Effector memory CD4-positive, alpha-beta T cell (primary cell): Measurements from ENCODE around the gene VAV1.
A peak's percentile ranks its signal among the peaks of the same experiment; 100 is the strongest.

ENCODE experiments used
- DNase-seq, 3 donors: peaks; one replicate each; pipeline ENCODE4 v3.0.0-alpha.2; 2020
- H3K27ac ChIP-seq: 2 replicates; pipeline ENCODE4 v1.7.0; 2013; ENCODE audit warnings: mild to moderate bottlenecking, low read length, moderate library complexity; ENCODE audit not compliant: insufficient read depth, poor library complexity, severe bottlenecking
- H3K27me3 ChIP-seq: replicated peaks from 2 replicates; pipeline ENCODE4 v1.7.0; 2013; ENCODE audit warnings: mild to moderate bottlenecking, low read length; ENCODE audit not compliant: insufficient read depth, control insufficient read depth, poor library complexity, severe bottlenecking
- H3K36me3 ChIP-seq: 2 replicates; pipeline ENCODE4 v1.7.0; 2013; ENCODE audit warnings: mild to moderate bottlenecking, low read length, moderate library complexity; ENCODE audit not compliant: control insufficient read depth, insufficient read depth
- H3K4me1 ChIP-seq: 2 replicates; pipeline ENCODE4 v1.7.0; 2013; ENCODE audit warnings: low read length, mild to moderate bottlenecking; ENCODE audit not compliant: control insufficient read depth, insufficient read depth, poor library complexity, severe bottlenecking
- H3K4me3 ChIP-seq: 2 replicates; pipeline ENCODE4 v1.7.0; 2013; ENCODE audit warnings: low read length, low read depth, mild to moderate bottlenecking; ENCODE audit not compliant: insufficient read depth, poor library complexity, severe bottlenecking
- H3K9me3 ChIP-seq: 2 replicates; pipeline ENCODE4 v1.7.0; 2013; ENCODE audit warnings: mild to moderate bottlenecking, low read length, moderate library complexity; ENCODE audit not compliant: control insufficient read depth

VAV1 gene

GRCh38 chr19:6813659-6814058 is 41.2 kb downstream of the VAV1 start:
- no peak overlapping the region for H3K4me3 ChIP-seq
- DNase-seq, result no peak
- peaks cover 20% of the 10 kb centered on the region for H3K4me1 ChIP-seq
- no peaks in the 10 kb centered on the region for H3K27me3 ChIP-seq
- peak overlapping the region; percentile 54 for H3K27ac ChIP-seq
- H3K36me3 ChIP-seq, result peaks cover 8% of the 10 kb centered on the region
- H3K9me3 ChIP-seq, result no peaks in the 10 kb centered on the region

DNA sequence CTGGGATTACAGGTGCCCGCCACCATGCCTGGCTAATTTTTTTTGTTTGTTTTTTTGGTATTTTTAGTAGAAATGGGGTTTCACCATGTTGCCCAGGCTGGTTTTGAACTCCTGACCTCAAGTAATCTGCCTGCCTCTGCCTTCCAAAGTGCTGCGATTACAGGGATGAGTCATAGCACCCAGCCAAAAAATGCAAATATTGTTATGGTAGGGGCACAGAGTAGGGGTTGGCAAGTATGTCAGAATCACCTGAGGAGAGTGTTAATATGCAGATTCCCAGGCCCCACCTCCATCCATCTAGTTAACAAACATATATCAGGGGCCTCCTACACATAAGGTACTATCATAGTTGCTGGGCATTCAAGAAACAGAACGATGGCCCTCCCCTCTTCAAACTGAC is 44.7 kb downstream of the VAV1 start:
- DNase-seq, result no peak
- Histone ChIP-seq H3K27me3 (no peaks in the 10 kb centered on the region), H3K36me3 (peaks cover 35% of the 10 kb centered on the region), H3K9me3 (no peaks in the 10 kb centered on the region), H3K27ac (no peak overlapping the region), H3K4me3 (no peak overlapping the region), H3K4me1 (peaks cover 13% of the 10 kb centered on the region)

DNA sequence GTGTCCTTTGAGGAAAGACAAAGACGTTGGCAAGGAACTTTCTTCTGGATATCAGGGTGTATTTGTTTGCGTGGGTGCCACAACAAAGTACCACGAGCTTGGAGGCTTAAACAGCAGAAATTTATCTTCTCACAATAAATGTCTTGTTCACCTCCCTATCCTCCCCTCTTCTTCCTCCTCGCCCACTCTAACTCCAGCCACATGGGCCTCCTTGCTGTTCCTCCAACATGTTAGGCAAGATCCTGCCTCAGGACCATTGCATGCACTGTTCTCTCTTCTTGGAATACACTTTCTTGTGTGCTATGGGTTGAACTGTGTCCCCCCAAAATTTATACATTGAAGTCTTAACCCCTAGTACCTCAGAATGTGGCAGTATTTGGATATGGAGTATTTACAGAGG is 45.7 kb downstream of the VAV1 start:
- Histone ChIP-seq H3K4me3 (no peak overlapping the region), H3K27ac (no peak overlapping the region), H3K27me3 (no peaks in the 10 kb centered on the region), H3K4me1 (peaks cover 9% of the 10 kb centered on the region), H3K9me3 (no peaks in the 10 kb centered on the region), H3K36me3 (peaks cover 37% of the 10 kb centered on the region)
- DNase-seq, result no peak

DNA sequence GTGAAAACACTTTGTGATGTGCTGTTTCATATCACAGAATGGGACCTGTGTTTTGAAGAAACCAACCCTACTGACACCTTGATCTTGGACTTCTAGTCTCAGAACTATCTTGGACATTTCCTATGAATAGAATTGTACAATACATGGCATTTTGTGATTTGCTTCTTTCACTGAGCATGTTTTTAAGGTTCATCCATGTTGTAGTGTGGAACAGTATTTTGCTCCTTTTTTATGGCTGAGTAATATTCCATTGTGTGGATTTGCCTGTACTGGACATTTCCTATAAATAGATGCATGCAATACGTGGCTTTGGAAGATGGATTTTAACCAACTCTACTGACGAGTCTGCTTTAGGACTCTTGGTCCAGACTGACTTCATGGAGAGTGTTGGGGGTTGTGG is 46.8 kb downstream of the VAV1 start:
- H3K4me3 ChIP-seq, result no peak overlapping the region
- H3K36me3 ChIP-seq, result peaks cover 46% of the 10 kb centered on the region
- no peaks in the 10 kb centered on the region for H3K27me3 ChIP-seq
- H3K9me3 ChIP-seq, result no peaks in the 10 kb centered on the region
- no peak for DNase-seq
- no peaks in the 10 kb centered on the region for H3K4me1 ChIP-seq
- H3K27ac ChIP-seq, result no peak overlapping the region

DNA sequence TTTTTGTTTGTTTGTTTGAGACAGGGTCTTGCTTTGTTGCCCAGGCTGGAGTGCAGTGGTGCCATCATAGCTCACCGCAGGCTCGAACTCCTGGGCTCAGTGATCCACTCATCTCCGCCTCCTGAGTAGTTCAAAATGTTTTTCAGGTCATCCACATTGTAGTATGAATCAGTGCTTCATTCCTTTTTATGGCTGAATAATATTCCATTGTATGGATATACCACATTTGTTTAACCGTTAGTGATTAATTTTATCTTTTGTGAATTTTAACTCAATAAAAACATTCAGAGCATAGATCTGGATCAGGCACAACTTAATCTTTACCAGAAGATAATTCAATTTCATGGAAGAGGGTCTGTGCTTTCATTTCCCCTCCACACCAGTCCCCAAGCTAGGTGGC is 47.7 kb downstream of the VAV1 start:
- DNase-seq, result no peak
- no peak overlapping the region for H3K27ac ChIP-seq
- H3K27me3 ChIP-seq, result no peaks in the 10 kb centered on the region
- peaks cover 56% of the 10 kb centered on the region for H3K36me3 ChIP-seq
- no peaks in the 10 kb centered on the region for H3K4me1 ChIP-seq
- H3K4me3 ChIP-seq, result no peak overlapping the region
- H3K9me3 ChIP-seq, result no peaks in the 10 kb centered on the region

- Histone ChIP-seq H3K9me3 (no peaks in the 10 kb centered on the region), H3K4me1 (no peaks in the 10 kb centered on the region), H3K27me3 (no peaks in the 10 kb centered on the region), H3K36me3 (peaks cover 65% of the 10 kb centered on the region), H3K27ac (no peak overlapping the region), H3K4me3 (no peak overlapping the region)
- DNase-seq, result no peak
Measured at GRCh38 chr19:6821639-6822310, 49.3 kb downstream of the VAV1 start.

GRCh38 chr19:6822311-6822670 is 49.8 kb downstream of the VAV1 start:
- DNase-seq, result no peak
- H3K36me3 ChIP-seq, result peaks cover 71% of the 10 kb centered on the region
- H3K4me3 ChIP-seq, result no peak overlapping the region
- no peaks in the 10 kb centered on the region for H3K9me3 ChIP-seq
- H3K4me1 ChIP-seq, result no peaks in the 10 kb centered on the region
- no peaks in the 10 kb centered on the region for H3K27me3 ChIP-seq
- no peak overlapping the region for H3K27ac ChIP-seq

DNA sequence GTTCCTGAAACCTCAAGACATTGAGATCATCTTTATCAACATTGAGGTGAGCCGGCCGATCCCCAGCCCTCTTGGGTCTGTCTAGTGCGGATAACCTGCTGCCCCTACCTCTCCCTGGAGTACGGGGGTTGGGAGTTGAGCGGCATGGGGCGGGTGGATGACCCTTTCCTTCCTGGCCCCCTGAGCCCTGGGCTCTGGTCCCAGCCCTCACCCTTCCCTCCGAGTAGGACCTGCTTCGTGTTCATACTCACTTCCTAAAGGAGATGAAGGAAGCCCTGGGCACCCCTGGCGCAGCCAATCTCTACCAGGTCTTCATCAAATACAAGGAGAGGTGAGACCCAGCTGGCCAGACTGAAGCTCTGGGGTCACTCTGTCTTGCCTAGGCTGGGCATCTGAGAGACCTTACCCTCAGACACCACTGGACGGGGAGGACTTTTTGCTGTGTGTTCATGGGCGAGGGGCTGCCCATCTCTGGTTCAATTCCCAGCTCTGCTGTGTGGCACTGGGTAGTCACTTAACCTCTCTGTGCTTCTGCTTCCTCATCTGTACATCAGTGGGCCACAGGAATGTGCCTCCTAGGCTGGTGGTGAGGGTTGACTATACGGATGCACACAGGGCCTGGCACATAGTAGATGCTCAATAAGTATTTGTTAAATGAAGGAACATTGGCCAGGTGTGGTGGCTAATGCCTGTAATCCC is 52.7 kb downstream of the VAV1 start:
- no peaks in the 10 kb centered on the region for H3K4me1 ChIP-seq
- no peak overlapping the region for H3K27ac ChIP-seq
- peaks cover 84% of the 10 kb centered on the region for H3K36me3 ChIP-seq
- no peaks in the 10 kb centered on the region for H3K9me3 ChIP-seq
- DNase-seq, result no peak
- H3K4me3 ChIP-seq, result no peak overlapping the region
- no peaks in the 10 kb centered on the region for H3K27me3 ChIP-seq

DNA sequence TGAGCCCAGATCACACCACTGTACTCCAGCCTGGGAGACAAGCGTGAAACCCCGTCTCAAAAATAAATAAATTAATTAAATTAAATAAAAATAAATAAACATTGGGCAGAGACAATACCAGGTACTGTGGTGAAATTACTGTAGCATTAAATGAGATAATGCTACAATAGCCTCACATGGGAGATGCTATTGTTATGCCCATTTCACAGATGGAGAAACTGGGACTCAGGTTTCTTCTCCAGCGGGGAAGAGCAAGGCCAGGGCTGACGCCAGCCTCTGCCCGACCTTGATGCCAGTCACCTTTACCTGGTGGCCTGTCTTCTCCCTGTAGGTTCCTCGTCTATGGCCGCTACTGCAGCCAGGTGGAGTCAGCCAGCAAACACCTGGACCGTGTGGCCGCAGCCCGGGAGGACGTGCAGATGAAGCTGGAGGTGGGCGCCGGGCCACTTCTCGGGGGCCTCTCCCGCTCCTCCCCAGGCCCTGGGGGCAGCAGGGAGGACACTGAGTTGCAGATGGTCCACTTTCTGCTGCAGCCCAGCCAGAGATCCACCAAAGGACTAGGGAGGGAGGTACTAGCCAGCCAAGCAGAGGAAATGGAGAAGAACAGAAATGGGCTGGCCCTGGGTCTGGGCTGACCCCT is 53.9 kb downstream of the VAV1 start:
- H3K36me3 ChIP-seq, result peaks cover 78% of the 10 kb centered on the region
- H3K9me3 ChIP-seq, result no peaks in the 10 kb centered on the region
- H3K4me3 ChIP-seq, result no peak overlapping the region
- no peaks in the 10 kb centered on the region for H3K4me1 ChIP-seq
- no peak overlapping the region for H3K27ac ChIP-seq
- DNase-seq, result no peak
- H3K27me3 ChIP-seq, result no peaks in the 10 kb centered on the region

DNA sequence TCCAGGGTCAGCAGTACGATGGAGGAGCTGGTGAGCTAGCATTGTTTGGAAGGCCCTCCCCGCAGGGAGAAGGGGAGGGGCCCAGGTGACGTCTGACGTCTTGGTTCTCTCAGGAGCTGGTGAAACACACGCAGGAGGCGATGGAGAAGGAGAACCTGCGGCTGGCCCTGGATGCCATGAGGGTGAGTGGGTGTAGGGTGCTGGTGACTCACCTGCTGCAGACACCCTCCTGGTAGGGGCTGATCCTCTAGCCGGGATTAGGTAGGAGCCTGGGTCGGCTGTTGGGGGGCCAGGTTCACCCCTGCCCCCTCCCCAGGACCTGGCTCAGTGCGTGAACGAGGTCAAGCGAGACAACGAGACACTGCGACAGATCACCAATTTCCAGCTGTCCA is 55.8 kb downstream of the VAV1 start:
- no peak overlapping the region for H3K27ac ChIP-seq
- no peaks in the 10 kb centered on the region for H3K9me3 ChIP-seq
- H3K4me3 ChIP-seq, result no peak overlapping the region
- peaks cover 83% of the 10 kb centered on the region for H3K36me3 ChIP-seq
- H3K4me1 ChIP-seq, result no peaks in the 10 kb centered on the region
- DNase-seq, result no peak
- H3K27me3 ChIP-seq, result no peaks in the 10 kb centered on the region
